Colonic mucosa (tissue), 4 donors: ENCODE data around the gene PRDM15. TPM values are rescaled to one million over a fixed set of nuclear protein-coding genes. Genes with fewer than 3 reads are reported as not detected.

Experiments used
- DNase-seq: peaks from one replicate; pipeline ENCODE4 v3.0.0-alpha.2; 2020
- H3K27ac ChIP-seq: fragments of 200-600 bp; one replicate; pipeline ENCODE4 v1.8.0; 2021
- H3K27me3 ChIP-seq: fragments of 200-600 bp; one replicate; pipeline ENCODE4 v1.8.0; 2021
- H3K36me3 ChIP-seq: fragments of 200-600 bp; one replicate; pipeline ENCODE4 v1.8.0; 2021
- H3K4me1 ChIP-seq: fragments of 200-600 bp; one replicate; pipeline ENCODE4 v1.8.0; 2021; ENCODE audit warnings: mild to moderate bottlenecking
- H3K4me3 ChIP-seq: fragments of 200-600 bp; one replicate; pipeline ENCODE4 v1.8.0; 2021
- H3K9ac ChIP-seq, 2 donors: one replicate each; pipeline ENCODE4 v1.7.0; 2013; ENCODE audit warnings: control low read depth in 2 of 2, low read depth in 2 of 2, low read length in 2 of 2
- H3K9me3 ChIP-seq: fragments of 200-600 bp; one replicate; pipeline ENCODE4 v1.8.0; 2021
- intact Hi-C: fragments of 100-400 bp; cut with DNase I; formaldehyde crosslinking; loops from one replicate; pipeline ENCODE4 v1.14.1; 2022
- total RNA-seq, 2 donors: library from RNA; stranded (reverse); fragmentation: NEBNext Ultra II Directional in 1 of 2; extraction: Animal tissue kit (Norgen Biotek cat#: 25700) in 1 of 2; gene quantifications; one replicate each; pipeline ENCODE4 v1.2.1, GENCODE V29; 2021
- TF ChIP-seq, protein P1 (sequence below): fragments of 200-600 bp; IDR thresholded peaks from one replicate; pipeline ENCODE4 v1.8.0; 2022; ENCODE audit warnings: antibody characterized with exemption, mild to moderate bottlenecking
- donor health status: healthy.
- donor health status: DM: no; HTN: no; CAD: no.
- donor health status: DM: no; HTN: no; CAD: no.

The PRDM15 gene
- total RNA-seq, 2 donors from 2014 or later, result 3.2 to 6.3 TPM

DNA sequence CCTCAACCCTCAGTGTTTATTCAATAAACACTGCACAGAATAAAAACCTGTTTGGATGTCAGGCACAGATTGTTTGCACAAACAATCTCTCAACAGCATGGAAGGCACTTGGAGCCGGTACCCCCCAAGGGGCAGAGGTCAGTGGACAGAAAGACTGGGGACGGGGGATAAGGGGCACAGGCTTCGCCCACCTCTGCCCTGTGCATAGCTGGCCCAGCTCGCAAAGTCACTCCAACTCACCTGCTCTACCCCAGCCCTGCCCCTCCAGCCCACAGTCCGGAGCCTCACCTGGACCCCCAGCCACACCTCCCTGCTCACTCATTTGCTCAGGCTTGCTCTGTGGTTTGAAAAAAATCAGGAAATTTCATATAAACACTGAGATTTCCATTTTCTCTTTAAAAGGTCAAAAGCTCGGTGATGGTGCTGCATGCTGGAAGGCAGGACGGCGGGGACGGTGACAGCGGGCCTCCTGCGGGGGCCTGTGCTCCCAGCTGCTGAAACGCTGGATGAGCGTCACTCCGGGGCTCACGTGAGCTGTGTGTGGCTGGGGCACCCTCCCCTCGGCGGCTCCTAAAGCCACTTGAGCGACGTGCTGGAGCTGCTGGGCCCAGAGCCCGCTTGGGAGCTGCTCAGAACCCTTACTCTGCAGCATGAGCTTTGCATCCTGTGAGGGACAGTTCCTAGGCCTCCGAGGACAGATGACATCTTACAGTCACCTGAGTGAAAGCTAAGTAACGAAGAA is 54.5 kb downstream of the PRDM15 start:
- Histone ChIP-seq H3K4me1 (no peaks in the 10 kb centered on the region), H3K27me3 (no peaks in the 10 kb centered on the region), H3K27ac (no peak overlapping the region), H3K9ac (no peak overlapping the region), H3K4me3 (no peak overlapping the region), H3K36me3 (no peaks in the 10 kb centered on the region), H3K9me3 (no peaks in the 10 kb centered on the region)
- TF ChIP-seq, protein P1, sequence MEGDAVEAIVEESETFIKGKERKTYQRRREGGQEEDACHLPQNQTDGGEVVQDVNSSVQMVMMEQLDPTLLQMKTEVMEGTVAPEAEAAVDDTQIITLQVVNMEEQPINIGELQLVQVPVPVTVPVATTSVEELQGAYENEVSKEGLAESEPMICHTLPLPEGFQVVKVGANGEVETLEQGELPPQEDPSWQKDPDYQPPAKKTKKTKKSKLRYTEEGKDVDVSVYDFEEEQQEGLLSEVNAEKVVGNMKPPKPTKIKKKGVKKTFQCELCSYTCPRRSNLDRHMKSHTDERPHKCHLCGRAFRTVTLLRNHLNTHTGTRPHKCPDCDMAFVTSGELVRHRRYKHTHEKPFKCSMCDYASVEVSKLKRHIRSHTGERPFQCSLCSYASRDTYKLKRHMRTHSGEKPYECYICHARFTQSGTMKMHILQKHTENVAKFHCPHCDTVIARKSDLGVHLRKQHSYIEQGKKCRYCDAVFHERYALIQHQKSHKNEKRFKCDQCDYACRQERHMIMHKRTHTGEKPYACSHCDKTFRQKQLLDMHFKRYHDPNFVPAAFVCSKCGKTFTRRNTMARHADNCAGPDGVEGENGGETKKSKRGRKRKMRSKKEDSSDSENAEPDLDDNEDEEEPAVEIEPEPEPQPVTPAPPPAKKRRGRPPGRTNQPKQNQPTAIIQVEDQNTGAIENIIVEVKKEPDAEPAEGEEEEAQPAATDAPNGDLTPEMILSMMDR, result no peak
- intact Hi-C loops, result no loop called here
- DNase-seq, result no peak

DNA sequence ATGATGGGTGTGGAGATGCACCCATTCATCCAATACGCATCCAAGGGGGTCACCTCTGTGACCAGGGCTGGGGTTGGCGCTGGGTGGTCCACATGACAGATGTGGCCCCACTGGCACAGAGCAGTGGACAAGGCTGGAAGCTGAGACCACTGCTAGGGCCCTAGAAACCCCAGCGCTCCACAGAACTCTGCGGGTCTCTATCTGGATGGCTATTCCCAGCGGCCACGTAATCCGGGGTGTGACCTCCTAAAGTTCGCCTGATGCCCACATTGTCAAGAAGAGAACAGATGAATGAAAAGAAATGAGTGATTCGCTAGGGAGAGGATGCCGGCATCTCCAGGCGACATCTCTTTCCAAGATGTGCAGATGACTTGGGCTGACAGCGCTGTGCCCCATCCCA is 55.2 kb downstream of the PRDM15 start:
- H3K36me3 ChIP-seq, result no peaks in the 10 kb centered on the region
- TF ChIP-seq, protein P1, result no peak
- H3K4me3 ChIP-seq, result no peak overlapping the region
- intact Hi-C loops, result no loop called here
- H3K27ac ChIP-seq, result no peak overlapping the region
- DNase-seq, result no peak
- no peaks in the 10 kb centered on the region for H3K27me3 ChIP-seq
- no peaks in the 10 kb centered on the region for H3K4me1 ChIP-seq
- no peaks in the 10 kb centered on the region for H3K9me3 ChIP-seq
- H3K9ac ChIP-seq, result no peak overlapping the region

DNA sequence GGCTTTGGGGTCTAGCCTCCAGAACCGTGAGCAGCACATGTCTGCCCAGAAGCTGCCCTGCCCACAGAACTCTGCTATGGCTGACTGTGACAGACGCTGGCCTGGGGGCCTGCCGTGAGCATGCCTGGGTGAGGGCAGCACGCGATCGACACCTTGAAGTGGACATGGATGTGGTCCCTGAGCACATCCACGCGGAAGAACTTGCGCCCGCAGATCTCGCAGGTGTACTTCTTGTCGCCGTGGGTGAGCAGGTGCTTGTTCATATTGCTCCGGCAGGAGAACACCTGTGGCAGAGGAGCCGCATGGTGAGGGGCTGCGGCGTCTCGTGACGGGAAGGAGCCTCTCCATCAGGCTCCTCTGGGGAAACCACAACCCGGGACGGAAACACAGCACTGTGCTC is 56.0 kb downstream of the PRDM15 start:
- Histone ChIP-seq H3K9me3 (no peaks in the 10 kb centered on the region), H3K36me3 (no peaks in the 10 kb centered on the region), H3K27me3 (no peaks in the 10 kb centered on the region), H3K4me1 (no peaks in the 10 kb centered on the region), H3K4me3 (no peak overlapping the region), H3K27ac (no peak overlapping the region), H3K9ac (no peak overlapping the region)
- no peak for DNase-seq
- TF ChIP-seq, protein P1, result no peak
- intact Hi-C loops, result no loop called here

DNA sequence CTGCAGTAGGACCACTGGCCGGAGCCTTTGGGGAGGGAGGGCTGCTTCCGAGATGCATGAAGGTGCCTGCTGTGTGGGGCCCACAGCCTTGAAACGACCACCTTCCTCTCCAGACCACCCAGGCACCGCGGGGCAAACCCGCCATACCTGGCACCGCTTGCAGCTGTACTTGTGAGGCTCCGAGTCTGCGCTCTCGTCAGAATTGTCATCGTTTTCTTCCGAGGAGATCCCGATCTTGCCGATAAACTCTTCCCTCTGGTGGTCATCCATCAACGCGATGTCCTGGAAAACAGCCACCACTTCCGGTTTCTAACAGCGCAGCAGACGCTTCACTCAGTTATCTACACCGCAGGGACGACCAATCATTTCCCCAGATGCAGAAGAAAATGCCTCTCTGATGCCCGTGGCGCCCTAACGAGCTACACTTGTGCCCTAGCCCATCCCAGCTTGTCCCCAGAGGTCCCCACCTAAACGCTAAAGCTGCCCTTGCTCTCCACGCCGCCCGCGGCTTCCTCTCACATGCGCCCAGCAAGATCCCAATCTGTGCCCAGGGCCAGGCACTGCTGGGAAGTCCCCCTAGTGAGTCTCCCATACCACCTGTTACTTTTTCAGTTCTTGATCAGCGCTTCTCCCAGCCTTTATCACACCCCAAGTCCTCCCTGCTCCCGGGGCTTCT is 57.2 kb downstream of the PRDM15 start:
- no peak for DNase-seq
- Histone ChIP-seq H3K9ac (no peak overlapping the region), H3K9me3 (no peaks in the 10 kb centered on the region), H3K36me3 (no peaks in the 10 kb centered on the region), H3K27me3 (no peaks in the 10 kb centered on the region), H3K4me1 (no peaks in the 10 kb centered on the region), H3K4me3 (no peak overlapping the region), H3K27ac (no peak overlapping the region)
- intact Hi-C loops, result no loop called here
- TF ChIP-seq, protein P1, result no peak

DNA sequence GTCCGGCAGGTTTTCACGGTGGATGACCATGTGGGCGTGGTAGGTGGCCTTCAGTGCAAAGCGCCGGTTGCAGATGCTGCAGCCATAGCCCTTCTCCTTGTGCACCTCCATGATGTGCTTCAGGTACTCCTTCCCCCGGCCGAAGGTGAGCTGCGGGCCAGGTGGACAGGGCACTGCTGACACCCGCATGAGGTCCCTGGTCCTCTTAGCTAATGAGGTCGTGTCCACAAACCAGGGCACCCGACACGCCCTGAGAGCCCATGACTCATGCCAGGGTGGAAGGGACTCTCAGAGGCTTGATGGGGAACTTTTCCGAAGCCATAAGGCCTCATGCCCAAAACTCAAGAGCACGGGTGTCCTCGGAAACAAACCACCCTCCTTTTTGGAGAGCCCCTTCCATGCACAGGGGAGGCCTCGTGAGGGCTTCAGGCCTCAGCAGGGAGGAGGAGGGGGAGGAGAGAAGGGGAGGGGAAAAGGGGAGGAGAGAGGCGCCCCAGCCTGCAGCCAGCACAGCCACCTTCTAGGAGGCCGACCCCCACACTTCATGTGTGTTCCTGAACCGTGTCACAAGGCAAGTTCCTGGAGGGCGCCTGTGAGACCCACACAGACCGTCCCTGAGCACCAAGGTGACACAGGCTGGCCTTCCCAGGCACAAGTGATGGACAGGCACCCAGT is 57.9 kb downstream of the PRDM15 start:
- H3K36me3 ChIP-seq, result no peaks in the 10 kb centered on the region
- no peak overlapping the region for H3K27ac ChIP-seq
- no peak for DNase-seq
- intact Hi-C loops, result no loop called here
- H3K4me1 ChIP-seq, result no peaks in the 10 kb centered on the region
- H3K9me3 ChIP-seq, result no peaks in the 10 kb centered on the region
- TF ChIP-seq, protein P1, result no peak
- H3K4me3 ChIP-seq, result no peak overlapping the region
- H3K9ac ChIP-seq, result no peak overlapping the region
- H3K27me3 ChIP-seq, result no peaks in the 10 kb centered on the region
